ENCODE measurements around the gene DCTN3.

DNA sequence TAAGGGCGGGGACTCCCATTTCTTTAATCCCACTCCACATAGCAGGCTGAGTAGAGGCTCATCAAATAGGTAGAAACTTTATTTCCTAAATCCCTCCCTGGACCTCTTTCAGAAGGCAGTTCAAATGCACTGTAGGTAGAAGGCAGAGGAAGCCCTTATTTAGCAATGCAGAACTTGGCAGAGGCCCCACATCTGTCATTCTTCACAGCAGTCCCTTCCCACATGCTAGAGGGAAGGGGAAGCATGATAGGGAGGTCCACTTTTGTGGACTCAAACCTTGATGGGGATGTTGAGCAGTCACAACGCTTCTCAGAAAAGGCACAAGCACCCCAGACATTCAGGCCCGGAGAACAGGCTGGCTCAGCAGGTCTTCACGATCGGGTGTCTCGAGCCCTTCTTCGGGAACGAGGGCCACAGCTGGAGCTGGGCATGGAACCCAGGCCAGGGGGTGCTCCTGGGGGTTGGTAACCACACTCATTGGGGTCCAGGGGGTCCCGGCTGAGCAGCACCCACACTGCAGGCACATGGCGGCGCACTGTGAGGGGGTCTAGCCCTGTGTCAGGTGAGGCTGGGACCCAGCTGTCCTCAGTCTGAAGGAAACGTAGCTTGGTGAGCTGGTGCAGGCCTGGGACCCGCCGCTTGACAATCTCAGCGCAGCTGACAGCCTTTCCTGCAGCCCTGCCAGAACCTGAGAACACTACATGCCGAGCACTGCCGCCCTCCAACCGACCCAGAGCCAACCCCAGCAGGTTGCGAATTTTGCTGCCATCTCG is 9.7 kb downstream of the DCTN3 start:
- TF ChIP-seq, protein P1, sequence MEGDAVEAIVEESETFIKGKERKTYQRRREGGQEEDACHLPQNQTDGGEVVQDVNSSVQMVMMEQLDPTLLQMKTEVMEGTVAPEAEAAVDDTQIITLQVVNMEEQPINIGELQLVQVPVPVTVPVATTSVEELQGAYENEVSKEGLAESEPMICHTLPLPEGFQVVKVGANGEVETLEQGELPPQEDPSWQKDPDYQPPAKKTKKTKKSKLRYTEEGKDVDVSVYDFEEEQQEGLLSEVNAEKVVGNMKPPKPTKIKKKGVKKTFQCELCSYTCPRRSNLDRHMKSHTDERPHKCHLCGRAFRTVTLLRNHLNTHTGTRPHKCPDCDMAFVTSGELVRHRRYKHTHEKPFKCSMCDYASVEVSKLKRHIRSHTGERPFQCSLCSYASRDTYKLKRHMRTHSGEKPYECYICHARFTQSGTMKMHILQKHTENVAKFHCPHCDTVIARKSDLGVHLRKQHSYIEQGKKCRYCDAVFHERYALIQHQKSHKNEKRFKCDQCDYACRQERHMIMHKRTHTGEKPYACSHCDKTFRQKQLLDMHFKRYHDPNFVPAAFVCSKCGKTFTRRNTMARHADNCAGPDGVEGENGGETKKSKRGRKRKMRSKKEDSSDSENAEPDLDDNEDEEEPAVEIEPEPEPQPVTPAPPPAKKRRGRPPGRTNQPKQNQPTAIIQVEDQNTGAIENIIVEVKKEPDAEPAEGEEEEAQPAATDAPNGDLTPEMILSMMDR (IDR thresholded peaks at IDR 0.05) = no peak
- TF ChIP-seq POLR2A (IDR thresholded peaks at IDR 0.05) (no peak), POLR2AphosphoS5 (IDR thresholded peaks at IDR 0.05) (no peak), EP300 (IDR thresholded peaks at IDR 0.05; ENCODE audit: low read depth) (no peak)

All from transverse colon (tissue), 4 donors.